Loucy (cell line): Measurements from ENCODE around the gene MAN2B2.

Source experiments
- EZH2phosphoT487 ChIP-seq: fragments of 200-600 bp; IDR thresholded peaks from 2 replicates; pipeline ENCODE4 v1.6.1; 2018; ENCODE audit warnings: antibody characterized with exemption, mild to moderate bottlenecking, moderate library complexity, borderline replicate concordance
- TF ChIP-seq, protein P1 (sequence below): fragments of 200-600 bp; sonication (generic); conservative IDR thresholded peaks from 2 replicates; pipeline ENCODE4 v1.5.1; 2014; ENCODE audit warnings: mild to moderate bottlenecking, antibody characterized with exemption, low read length

- TF ChIP-seq, protein P1, sequence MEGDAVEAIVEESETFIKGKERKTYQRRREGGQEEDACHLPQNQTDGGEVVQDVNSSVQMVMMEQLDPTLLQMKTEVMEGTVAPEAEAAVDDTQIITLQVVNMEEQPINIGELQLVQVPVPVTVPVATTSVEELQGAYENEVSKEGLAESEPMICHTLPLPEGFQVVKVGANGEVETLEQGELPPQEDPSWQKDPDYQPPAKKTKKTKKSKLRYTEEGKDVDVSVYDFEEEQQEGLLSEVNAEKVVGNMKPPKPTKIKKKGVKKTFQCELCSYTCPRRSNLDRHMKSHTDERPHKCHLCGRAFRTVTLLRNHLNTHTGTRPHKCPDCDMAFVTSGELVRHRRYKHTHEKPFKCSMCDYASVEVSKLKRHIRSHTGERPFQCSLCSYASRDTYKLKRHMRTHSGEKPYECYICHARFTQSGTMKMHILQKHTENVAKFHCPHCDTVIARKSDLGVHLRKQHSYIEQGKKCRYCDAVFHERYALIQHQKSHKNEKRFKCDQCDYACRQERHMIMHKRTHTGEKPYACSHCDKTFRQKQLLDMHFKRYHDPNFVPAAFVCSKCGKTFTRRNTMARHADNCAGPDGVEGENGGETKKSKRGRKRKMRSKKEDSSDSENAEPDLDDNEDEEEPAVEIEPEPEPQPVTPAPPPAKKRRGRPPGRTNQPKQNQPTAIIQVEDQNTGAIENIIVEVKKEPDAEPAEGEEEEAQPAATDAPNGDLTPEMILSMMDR: no peak
- TF ChIP-seq EZH2phosphoT487: no peak
Observed at GRCh38 chr4:6577409-6577808, 2.4 kb downstream of the MAN2B2 start.
